ENCODE data around the gene CORO6. TPM values are rescaled to one million over a fixed set of nuclear protein-coding genes. Genes with fewer than 3 reads are reported as not detected.

CORO6 gene
- total and polyA plus RNA-seq, 2 of the 13 experiments (the other 11 are each of a cell fraction or from before 2014, with no cell fraction given), result 0.42 to 0.82 TPM

DNA sequence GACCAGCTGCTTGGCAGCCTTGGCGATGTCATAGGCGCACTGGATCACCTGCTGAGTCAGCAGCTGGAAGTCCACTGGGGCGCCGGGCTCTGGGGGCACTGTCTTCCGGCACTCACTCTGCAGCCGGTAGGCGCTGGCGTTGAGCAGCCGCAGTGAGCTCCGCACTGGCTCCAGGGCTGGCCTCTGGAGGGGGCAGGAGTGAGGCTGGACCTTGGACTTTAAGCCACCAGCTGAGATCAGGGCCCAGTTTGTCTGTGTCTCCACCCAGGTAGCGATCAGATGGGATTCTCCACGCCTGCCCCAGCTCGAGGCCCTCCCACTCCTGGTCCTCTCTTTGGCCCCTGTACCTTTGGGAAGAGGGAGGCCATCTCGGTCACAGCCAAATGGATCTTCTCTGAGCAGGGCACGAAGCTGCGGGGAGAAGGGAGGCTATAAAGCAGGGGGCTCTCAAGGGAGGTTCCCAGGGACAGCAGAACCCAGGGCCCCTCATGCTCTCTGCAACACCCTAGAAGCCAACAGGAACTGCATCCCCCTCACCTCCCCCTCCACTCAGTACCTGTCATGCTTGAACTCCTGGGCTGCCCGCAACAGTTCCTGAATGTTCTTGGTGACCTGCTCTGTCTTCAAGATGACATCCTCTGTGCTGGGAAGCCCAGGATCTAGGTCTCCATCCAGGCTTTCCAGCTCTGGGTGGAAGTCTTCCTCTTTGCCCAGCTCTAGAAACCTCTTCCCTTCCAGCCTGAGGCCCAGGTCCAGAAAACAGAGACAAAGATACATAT, 47.8 kb downstream of the CORO6 start (continued):
- TF ChIP-seq JUN (CRISPR knock-in tag; IDR thresholded peaks at IDR 0.05), result 0 out of 2 replicates have a peak, but pooled peaks have one; percentile 52
- TF ChIP-seq SIN3A (IDR thresholded peaks at IDR 0.05; ENCODE audit: borderline replicate concordance, low read depth, low read length), result 0 out of 2 replicates have a peak, but pooled peaks have one; percentile 69
- TF ChIP-seq MAFG (CRISPR knock-in tag; IDR thresholded peaks at IDR 0.05), result peak; percentile 96
- TF ChIP-seq PHF21A (CRISPR knock-in tag; IDR thresholded peaks at IDR 0.05), result peak; percentile 86
- TF ChIP-seq NONO (IDR thresholded peaks at IDR 0.05), result no peak
- TF ChIP-seq NONO (CRISPR knock-in tag; conservative IDR thresholded peaks at IDR 0.05), result peak; percentile 74; the same call in 1 of the 2 replicates
- TF ChIP-seq THAP11 (CRISPR knock-in tag; IDR thresholded peaks at IDR 0.05), result peak; percentile 77
- no peak for TF ChIP-seq EED (CRISPR knock-in tag; IDR thresholded peaks at IDR 0.05)
- TF ChIP-seq AGO2 (optimal IDR thresholded peaks at IDR 0.05; ENCODE audit: low read depth, low read length), result peak; percentile 21
- TF ChIP-seq BCL6 (CRISPR knock-in tag; IDR thresholded peaks at IDR 0.05), result no peak
- TF ChIP-seq, protein P1, sequence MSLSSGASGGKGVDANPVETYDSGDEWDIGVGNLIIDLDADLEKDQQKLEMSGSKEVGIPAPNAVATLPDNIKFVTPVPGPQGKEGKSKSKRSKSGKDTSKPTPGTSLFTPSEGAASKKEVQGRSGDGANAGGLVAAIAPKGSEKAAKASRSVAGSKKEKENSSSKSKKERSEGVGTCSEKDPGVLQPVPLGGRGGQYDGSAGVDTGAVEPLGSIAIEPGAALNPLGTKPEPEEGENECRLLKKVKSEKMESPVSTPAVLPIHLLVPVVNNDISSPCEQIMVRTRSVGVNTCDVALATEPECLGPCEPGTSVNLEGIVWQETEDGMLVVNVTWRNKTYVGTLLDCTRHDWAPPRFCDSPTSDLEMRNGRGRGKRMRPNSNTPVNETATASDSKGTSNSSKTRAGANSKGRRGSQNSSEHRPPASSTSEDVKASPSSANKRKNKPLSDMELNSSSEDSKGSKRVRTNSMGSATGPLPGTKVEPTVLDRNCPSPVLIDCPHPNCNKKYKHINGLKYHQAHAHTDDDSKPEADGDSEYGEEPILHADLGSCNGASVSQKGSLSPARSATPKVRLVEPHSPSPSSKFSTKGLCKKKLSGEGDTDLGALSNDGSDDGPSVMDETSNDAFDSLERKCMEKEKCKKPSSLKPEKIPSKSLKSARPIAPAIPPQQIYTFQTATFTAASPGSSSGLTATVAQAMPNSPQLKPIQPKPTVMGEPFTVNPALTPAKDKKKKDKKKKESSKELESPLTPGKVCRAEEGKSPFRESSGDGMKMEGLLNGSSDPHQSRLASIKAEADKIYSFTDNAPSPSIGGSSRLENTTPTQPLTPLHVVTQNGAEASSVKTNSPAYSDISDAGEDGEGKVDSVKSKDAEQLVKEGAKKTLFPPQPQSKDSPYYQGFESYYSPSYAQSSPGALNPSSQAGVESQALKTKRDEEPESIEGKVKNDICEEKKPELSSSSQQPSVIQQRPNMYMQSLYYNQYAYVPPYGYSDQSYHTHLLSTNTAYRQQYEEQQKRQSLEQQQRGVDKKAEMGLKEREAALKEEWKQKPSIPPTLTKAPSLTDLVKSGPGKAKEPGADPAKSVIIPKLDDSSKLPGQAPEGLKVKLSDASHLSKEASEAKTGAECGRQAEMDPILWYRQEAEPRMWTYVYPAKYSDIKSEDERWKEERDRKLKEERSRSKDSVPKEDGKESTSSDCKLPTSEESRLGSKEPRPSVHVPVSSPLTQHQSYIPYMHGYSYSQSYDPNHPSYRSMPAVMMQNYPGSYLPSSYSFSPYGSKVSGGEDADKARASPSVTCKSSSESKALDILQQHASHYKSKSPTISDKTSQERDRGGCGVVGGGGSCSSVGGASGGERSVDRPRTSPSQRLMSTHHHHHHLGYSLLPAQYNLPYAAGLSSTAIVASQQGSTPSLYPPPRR (CRISPR knock-in tag; IDR thresholded peaks at IDR 0.05; ENCODE audit: borderline replicate concordance), result peak; percentile 87
- TF ChIP-seq SRSF9 (IDR thresholded peaks at IDR 0.05; ENCODE audit: borderline replicate concordance, insufficient read depth, low read depth, low read length, poor library complexity, severe bottlenecking), result no peak
- peak; percentile 75 for TF ChIP-seq MAX (IDR thresholded peaks at IDR 0.05)
- no peak for TF ChIP-seq PBX3 (CRISPR knock-in tag; IDR thresholded peaks at IDR 0.05; ENCODE audit: borderline replicate concordance)
- TF ChIP-seq ZNF589 (CRISPR knock-in tag; conservative IDR thresholded peaks at IDR 0.05), result 0 out of 2 replicates have a peak, but pooled peaks have one; percentile 14
- TF ChIP-seq, protein P2, sequence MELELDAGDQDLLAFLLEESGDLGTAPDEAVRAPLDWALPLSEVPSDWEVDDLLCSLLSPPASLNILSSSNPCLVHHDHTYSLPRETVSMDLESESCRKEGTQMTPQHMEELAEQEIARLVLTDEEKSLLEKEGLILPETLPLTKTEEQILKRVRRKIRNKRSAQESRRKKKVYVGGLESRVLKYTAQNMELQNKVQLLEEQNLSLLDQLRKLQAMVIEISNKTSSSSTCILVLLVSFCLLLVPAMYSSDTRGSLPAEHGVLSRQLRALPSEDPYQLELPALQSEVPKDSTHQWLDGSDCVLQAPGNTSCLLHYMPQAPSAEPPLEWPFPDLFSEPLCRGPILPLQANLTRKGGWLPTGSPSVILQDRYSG (CRISPR knock-in tag; IDR thresholded peaks at IDR 0.05), result no peak
- no peak for TF ChIP-seq NRL (CRISPR knock-in tag; IDR thresholded peaks at IDR 0.05; ENCODE audit: borderline replicate concordance)
- 0 out of 2 replicates have a peak, but pooled peaks have one; percentile 32 for TF ChIP-seq ZNF383 (CRISPR knock-in tag; IDR thresholded peaks at IDR 0.05; ENCODE audit: borderline replicate concordance)
- TF ChIP-seq, protein P3, sequence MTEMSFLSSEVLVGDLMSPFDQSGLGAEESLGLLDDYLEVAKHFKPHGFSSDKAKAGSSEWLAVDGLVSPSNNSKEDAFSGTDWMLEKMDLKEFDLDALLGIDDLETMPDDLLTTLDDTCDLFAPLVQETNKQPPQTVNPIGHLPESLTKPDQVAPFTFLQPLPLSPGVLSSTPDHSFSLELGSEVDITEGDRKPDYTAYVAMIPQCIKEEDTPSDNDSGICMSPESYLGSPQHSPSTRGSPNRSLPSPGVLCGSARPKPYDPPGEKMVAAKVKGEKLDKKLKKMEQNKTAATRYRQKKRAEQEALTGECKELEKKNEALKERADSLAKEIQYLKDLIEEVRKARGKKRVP (CRISPR knock-in tag; IDR thresholded peaks at IDR 0.05), result no peak
